Measurements from ENCODE around the gene C6orf47. TPM values are rescaled to one million over a fixed set of nuclear protein-coding genes. Genes with fewer than 3 reads are reported as not detected.

Gene C6orf47
- total and polyA plus RNA-seq, 2 of the 13 experiments (the other 11 are each of a cell fraction or from before 2014, with no cell fraction given): 1.7 to 18.1 TPM

DNA sequence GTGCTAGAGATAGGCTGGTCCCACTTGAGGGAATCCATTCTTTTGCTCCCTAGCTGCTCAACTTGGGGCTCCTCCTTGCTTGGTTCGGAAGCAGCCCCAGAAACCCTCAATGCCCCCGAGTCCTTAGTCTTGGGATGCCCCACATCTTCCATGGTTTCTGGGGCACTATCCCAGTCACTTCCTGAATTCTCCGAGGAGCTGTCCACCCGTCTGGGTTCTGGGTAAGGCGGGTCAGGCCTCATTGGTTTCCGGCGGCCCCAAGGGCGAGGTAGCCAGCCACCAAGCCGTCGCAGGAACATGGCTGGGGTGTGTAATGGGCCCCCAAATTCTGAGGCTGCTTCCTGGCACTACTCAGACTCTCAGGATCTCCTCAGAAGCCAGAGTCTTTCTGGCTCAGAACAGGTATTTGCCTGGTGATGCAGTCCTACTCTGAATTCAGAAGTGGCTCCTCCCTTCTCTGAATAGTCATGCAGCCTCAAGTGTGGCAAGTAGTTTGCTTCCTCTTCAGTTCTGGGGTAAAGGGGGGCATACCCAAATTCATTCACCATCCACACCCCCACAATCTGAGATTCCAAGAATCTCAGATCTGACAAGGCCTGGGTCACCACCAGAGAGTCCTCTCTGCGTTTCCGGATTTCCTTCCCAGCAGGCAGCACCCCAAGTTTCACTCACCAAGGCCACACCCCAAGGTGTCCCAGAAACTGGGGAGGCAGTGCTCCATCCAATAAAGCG lies 763 bp downstream of the C6orf47 start (continued):
- TF ChIP-seq HNRNPL (IDR thresholded peaks at IDR 0.05; ENCODE audit: low read depth, low read length): no peak
- TF ChIP-seq HNRNPLL (IDR thresholded peaks at IDR 0.05; ENCODE audit: low read depth, low read length, poor library complexity, severe bottlenecking): no peak
- TF ChIP-seq ZNF546 (CRISPR knock-in tag; conservative IDR thresholded peaks at IDR 0.05): peak; percentile 34; the same call in 1 of the 2 replicates
- no peak for TF ChIP-seq KDM1A (CRISPR knock-in tag; IDR thresholded peaks at IDR 0.05)
- TF ChIP-seq ZNF552 (CRISPR knock-in tag; IDR thresholded peaks at IDR 0.05; ENCODE audit: borderline replicate concordance): 0 out of 2 replicates have a peak, but pooled peaks have one; percentile 14
- TF ChIP-seq RFX1 (IDR thresholded peaks at IDR 0.05): no peak
- peak; percentile 38; the same call in 1 of the 2 replicates for TF ChIP-seq ZFP41 (CRISPR knock-in tag; IDR thresholded peaks at IDR 0.05; ENCODE audit: borderline replicate concordance)
- 0 out of 2 replicates have a peak, but pooled peaks have one; percentile 28 for TF ChIP-seq ARNTL (CRISPR knock-in tag; IDR thresholded peaks at IDR 0.05)

DNA sequence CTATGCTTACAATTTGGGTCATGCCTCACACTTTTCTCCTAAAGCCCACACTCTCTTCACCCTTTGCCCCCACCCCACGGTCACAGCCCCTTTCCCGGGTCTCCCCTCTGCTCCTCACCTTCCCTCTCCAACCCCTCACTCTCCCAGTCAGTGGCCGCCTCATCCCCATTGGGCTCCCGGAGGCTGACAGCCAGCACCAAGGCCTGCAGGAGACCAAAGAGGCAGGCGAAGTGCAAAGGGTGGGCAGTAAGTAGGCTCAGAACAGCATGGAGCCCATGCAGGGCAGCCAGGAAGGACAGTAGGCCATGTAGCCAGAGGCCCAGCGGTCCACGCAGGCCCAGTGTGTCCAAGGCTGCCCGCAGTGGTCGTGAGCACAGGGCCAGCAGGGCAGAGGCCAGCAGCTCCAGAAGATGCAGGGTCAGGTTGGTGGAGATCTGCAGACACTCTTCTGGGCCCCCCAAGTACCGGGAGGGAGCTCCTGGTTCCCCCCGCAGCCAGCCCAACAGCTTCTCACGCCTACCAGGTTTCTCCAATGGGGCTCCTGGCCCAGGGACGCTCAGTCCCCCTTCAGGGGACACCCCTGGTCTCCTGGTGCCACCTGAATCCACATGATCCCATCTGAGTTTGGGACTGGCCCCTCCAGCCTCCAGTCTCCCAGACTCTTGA lies 1.5 kb downstream of the C6orf47 start:
- CTCF ChIA-PET (ENCODE audit: low intra/inter-chr PET ratio, low total read pairs): no interaction called here
- H3K36me3 ChIP-seq (replicated peaks in 1 of 2; ENCODE audit: control insufficient read depth in 1 of 2, insufficient read depth in 2 of 2, low read length in 2 of 2): peaks cover 10 to 20% of the 10 kb centered on the region in 2 experiments
- H4K20me1 ChIP-seq (ENCODE audit: insufficient read depth, low read length): peaks cover 19% of the 10 kb centered on the region; the same call in 1 of the 2 replicates
- peak overlapping the region; percentile 56 to 78 (median 68) for H3K4me3 ChIP-seq (replicated peaks in 1 of 3; ENCODE audit: insufficient read depth in 1 of 3, low read depth in 2 of 3, low read length in 3 of 3)
- BruUV-seq (replicated peaks): no TSS peak
- H3K27me3 ChIP-seq (ENCODE audit: control insufficient read depth in 1 of 2, insufficient read depth in 2 of 2, low read length in 2 of 2): no peaks in the 10 kb centered on the region; a peak in 2 of 5 replicates
- H3K9me3 ChIP-seq (ENCODE audit: low read length): no peaks in the 10 kb centered on the region
- peak overlapping the region; percentile 73 for H3K27ac ChIP-seq (ENCODE audit: extremely low read length, insufficient read depth, low read length)
- ATAC-seq (peak; percentile 3), DNase-seq (ENCODE audit: low spot score) (no peak), FAIRE-seq (no peak)
- intact Hi-C loops (cut with micrococcal nuclease; ENCODE audit: unreplicated experiment) (loop anchor here (10.0 kb wide), 1 partner anchor 114 kb away; the partner anchor contains the start of genes ATP6V1G2, DDX39B and NFKBIL1), in situ Hi-C loops (cut with HindIII; ENCODE audit: extremely low pct_ligation_motif_present, low pct_unique_long_range_greater_than_20kb) (no loop called here)
- no peak overlapping the region for H2AFZ ChIP-seq (ENCODE audit: low read length)
- WGBS (ENCODE audit: low lambda C conversion rate): 56% methylated on average over 9 of the region's 13 CpGs
- peak overlapping the region; percentile 100 for H3K4me2 ChIP-seq (ENCODE audit: low read depth, low read length)
- POLR2A ChIA-PET: interaction anchor here (0.9 to 7.4 kb wide), 8 partner anchors 11 to 176 kb away, joined by 3 to 57 read pairs (median 8); partner anchors contain the start of genes CLIC1, LSM2, LY6G5B and MSH5
- peaks cover 70% of the 10 kb centered on the region for H3K79me2 ChIP-seq (ENCODE audit: insufficient read depth, low read length)
- peaks cover 96% of the 10 kb centered on the region for H3K4me1 ChIP-seq (ENCODE audit: insufficient read depth, low read length)
- peak overlapping the region; percentile 72 for H3K9ac ChIP-seq (ENCODE audit: insufficient read depth, low read depth, low read length)
- TF ChIP-seq ZNF512B (CRISPR knock-in tag; IDR thresholded peaks at IDR 0.05; ENCODE audit: borderline replicate concordance) (peak; percentile 31; the same call in 1 of the 2 replicates), ZNF768 (CRISPR knock-in tag; IDR thresholded peaks at IDR 0.05) (peak; percentile 44; the same call in 1 of the 2 replicates), ZNF343 (CRISPR knock-in tag; IDR thresholded peaks at IDR 0.05) (no peak), ZNF30 (CRISPR knock-in tag; IDR thresholded peaks at IDR 0.05) (peak; percentile 40; the same call in 1 of the 2 replicates), ZNF451 (CRISPR knock-in tag; IDR thresholded peaks at IDR 0.05) (peak; percentile 23; the same call in 1 of the 2 replicates), TBX2 (CRISPR knock-in tag; IDR thresholded peaks at IDR 0.05; ENCODE audit: borderline replicate concordance) (0 out of 2 replicates have a peak, but pooled peaks have one; percentile 12), ZNF552 (CRISPR knock-in tag; IDR thresholded peaks at IDR 0.05; ENCODE audit: borderline replicate concordance) (no peak), ZNF143 (CRISPR knock-in tag; IDR thresholded peaks at IDR 0.05) (no peak), ZNF839 (CRISPR knock-in tag; IDR thresholded peaks at IDR 0.05; ENCODE audit: borderline replicate concordance) (no peak), E2F5 (CRISPR knock-in tag; conservative IDR thresholded peaks at IDR 0.05) (no peak), KLF9 (CRISPR knock-in tag; IDR thresholded peaks at IDR 0.05; ENCODE audit: low read depth) (no peak)

Measured in HepG2 (cell line).